ENCODE measurements around the gene SH3BP1.

The SH3BP1 gene

DNA sequence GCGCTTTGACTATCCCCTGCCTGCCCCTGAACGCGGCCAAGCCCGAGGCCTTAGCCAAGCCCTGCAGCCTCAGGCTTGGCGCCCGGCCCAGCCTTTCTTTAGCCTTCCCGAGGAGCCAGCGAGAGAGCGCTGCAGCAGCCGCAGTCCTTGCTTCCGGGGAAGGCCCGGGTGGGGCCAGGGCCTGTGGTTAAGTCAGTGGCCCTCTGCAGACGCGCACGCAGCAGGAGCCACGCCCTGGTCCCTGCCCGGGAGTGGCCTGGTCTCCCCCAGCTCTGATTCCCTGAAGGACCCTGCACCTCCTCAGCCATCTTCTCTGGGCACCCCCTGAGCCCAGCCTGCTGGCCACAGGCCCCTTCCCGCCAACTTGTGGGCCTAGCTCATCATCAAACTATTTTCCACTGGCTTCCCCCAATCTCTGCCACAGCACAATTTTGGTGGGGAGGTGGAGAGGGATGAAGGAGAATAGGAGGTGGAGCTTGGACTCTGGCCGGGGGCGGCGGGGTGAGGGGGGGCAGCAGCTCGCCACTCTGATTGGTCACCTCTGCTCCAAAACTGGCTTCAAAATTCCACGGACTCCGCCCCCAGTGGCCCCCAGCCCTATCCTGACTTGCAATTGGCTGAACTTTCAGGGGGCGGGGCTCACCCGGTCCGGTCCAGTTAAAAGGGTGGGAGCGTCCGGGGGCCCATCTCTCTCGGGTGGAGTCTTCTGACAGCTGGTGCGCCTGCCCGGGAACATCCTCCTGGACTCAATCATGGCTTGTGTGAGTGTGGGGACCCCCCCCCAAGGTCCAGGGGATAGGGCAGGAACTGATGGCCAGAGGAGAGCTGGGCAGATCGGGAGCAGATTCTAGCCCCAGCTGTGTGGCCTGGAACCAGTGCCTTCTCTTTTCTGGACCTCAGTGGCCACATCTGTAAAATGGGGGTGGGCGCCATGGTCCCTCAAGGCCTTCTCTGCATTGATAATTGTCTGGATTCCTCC, 35.8 kb downstream of the SH3BP1 start, which contains the start of gene LGALS1:
LGALS1 (plus strand) TSS at position 686 of the 979 bp plus-strand sequence; CDS start at position 753, 67 bp downstream.
- peak within 1 kb of the TSS; percentile 46 for H3K4me3 ChIP-seq (ENCODE audit: low read length)
- TF ChIP-seq, protein P1, sequence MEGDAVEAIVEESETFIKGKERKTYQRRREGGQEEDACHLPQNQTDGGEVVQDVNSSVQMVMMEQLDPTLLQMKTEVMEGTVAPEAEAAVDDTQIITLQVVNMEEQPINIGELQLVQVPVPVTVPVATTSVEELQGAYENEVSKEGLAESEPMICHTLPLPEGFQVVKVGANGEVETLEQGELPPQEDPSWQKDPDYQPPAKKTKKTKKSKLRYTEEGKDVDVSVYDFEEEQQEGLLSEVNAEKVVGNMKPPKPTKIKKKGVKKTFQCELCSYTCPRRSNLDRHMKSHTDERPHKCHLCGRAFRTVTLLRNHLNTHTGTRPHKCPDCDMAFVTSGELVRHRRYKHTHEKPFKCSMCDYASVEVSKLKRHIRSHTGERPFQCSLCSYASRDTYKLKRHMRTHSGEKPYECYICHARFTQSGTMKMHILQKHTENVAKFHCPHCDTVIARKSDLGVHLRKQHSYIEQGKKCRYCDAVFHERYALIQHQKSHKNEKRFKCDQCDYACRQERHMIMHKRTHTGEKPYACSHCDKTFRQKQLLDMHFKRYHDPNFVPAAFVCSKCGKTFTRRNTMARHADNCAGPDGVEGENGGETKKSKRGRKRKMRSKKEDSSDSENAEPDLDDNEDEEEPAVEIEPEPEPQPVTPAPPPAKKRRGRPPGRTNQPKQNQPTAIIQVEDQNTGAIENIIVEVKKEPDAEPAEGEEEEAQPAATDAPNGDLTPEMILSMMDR (IDR thresholded peaks at IDR 0.05; ENCODE audit: insufficient read depth, low read depth, low read length, missing control alignments), result no peak
- DNase-seq (ENCODE audit: low read depth), result peak; percentile 92

DNA sequence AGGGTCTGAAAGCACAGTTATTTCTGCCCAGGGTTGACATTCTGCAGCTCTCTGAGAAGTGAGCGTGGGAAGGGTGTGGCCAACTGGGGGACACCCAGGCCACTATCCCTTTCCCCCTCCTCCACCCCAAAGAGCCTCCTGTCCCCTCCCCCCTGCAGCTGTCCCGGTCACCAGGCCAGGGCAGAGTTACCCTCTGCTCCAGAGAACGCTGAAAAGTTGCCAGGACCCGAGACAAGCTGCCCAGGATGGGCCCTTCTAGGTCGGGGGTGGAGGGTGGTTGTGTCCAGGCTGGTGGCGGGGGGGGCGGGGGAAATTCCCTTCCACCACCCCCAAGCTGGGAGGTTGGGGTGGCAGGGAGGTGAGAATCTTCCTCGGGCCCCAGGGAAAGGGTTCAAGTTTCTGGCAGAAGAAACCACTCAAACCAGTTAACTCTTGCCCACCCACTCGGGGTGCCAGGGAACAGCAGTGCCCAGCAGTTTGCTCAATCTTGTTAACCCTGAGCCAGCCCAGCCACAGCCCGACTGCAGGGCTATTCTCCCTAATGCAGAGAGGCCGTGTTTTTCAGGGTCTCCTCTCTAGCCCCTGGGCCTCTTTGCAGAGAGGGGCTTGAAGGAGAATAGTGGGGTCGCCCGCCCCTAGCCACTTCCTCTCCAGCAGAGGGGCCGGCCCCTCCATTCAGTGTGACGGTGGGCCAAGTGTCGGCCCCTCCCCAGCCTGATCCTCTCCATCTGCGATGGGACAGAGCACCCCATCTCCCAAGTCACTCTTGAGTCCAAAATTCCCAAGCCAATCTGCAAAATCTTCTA, 36.7 kb downstream of the SH3BP1 start:
- peak; percentile 20 for DNase-seq (ENCODE audit: low read depth)
- TF ChIP-seq, protein P1 (IDR thresholded peaks at IDR 0.05; ENCODE audit: insufficient read depth, low read depth, low read length, missing control alignments), result no peak

DNA sequence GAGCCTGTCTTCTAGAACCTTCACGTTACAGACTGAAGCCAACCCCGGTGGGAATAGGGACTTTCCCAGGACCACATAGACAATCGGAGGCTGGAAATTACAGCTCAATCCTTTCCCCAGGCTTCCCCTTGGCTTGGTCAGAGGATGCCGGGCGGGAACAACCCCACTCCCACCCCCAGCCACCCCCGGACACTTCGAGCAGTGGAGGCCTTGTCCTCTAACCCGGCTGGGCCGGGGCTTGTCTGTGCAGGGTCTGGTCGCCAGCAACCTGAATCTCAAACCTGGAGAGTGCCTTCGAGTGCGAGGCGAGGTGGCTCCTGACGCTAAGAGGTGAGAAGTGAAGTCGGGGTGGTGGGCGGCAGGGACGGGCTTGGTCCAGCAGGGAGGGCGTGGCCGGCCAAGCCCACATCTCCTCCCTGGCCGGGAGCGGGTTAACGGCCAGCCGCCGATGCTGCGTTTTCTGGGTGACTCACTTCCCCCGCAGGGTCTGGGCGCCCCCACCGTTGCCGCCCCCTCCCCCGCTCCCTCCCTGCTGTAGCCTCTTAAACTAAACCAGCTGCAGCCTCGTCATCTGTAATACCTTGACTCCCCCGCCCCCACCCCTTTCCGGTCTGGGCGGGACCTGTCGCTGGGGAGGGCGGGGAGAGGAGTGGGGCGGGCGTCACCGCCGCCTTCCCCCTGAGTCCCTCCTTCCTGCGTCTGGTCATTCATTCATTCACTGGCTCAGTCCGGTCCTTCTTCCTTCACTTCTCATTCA, 37.4 kb downstream of the SH3BP1 start:
- DNase-seq (ENCODE audit: low read depth), result peak; percentile 94
- TF ChIP-seq, protein P1 (IDR thresholded peaks at IDR 0.05; ENCODE audit: insufficient read depth, low read depth, low read length, missing control alignments), result no peak
- peak overlapping the region; percentile 46 for H3K4me3 ChIP-seq (ENCODE audit: low read length)

More for the DNA sequence above, 36.7 kb downstream of the SH3BP1 start:
- H3K4me3 ChIP-seq (ENCODE audit: low read length), result peak overlapping the region; percentile 46

DNA sequence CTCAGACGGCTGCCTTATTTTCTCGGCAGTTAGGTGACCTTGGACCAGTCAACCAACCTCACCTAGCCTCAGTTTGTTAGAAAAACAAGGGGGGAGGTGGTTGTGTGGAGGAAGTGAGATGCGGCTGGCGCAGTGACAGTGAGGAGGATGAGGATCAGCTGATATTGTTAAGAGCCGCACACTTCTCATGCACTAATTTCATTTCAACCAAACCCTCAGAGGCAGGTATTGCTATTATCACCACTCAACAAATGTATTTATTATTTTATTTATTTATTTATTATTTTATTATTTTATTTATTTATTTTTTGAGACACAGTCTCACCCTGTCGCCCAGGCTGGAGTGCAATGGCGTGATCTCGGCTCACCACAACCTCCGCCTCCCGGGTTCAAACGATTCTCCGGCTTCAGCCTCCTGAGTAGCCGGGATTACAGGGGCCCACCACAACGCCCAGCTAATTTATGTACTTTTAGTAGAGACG, 38.1 kb downstream of the SH3BP1 start:
- TF ChIP-seq, protein P1 (IDR thresholded peaks at IDR 0.05; ENCODE audit: insufficient read depth, low read depth, low read length, missing control alignments), result no peak
- DNase-seq (ENCODE audit: low read depth), result no peak
- peak overlapping the region; percentile 21 for H3K4me3 ChIP-seq (ENCODE audit: low read length)

DNA sequence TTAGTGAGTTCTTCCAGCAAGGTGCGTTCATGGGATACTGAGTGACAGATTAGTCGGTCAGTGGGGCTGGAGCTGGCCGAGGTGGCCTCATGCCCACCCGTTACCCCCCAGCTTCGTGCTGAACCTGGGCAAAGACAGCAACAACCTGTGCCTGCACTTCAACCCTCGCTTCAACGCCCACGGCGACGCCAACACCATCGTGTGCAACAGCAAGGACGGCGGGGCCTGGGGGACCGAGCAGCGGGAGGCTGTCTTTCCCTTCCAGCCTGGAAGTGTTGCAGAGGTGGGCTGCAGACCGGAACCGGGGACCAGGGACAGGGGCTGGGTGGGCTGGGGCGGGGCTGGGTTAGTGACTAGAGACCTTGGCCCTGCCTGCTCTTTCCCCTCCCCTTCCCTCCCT, 38.9 kb downstream of the SH3BP1 start:
- no peak for DNase-seq (ENCODE audit: low read depth)
- no peak overlapping the region for H3K4me3 ChIP-seq (ENCODE audit: low read length)
- TF ChIP-seq, protein P1 (IDR thresholded peaks at IDR 0.05; ENCODE audit: insufficient read depth, low read depth, low read length, missing control alignments), result no peak

DNA sequence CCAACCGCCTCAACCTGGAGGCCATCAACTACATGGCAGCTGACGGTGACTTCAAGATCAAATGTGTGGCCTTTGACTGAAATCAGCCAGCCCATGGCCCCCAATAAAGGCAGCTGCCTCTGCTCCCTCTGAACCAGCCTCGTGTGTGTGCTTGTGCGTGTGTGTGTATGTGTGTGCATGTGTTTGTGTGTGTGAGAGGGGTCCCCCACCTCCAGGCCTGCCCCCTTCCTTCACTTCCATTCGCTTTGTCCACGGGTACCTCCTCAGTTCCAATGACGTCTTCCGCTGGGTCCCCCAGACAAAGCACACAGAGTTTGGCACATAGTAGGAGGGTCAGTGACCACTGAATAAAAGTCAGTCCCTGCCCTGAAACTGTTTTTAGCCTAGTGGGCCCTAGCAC, 40.2 kb downstream of the SH3BP1 start:
- TF ChIP-seq, protein P1 (IDR thresholded peaks at IDR 0.05; ENCODE audit: insufficient read depth, low read depth, low read length, missing control alignments), result no peak
- H3K4me3 ChIP-seq (ENCODE audit: low read length), result no peak overlapping the region
- DNase-seq (ENCODE audit: low read depth), result no peak

All from epithelial cell of esophagus (primary cell).